Amygdala (tissue), 56 donors: ENCODE data around the gene PIP5K1C.
"Not testable (repeated sequence)": the region's sequence is repeated elsewhere in the genome, so short reads cannot be mapped to it uniquely, and the experiment has no call there.

ENCODE experiments used
- DNase-seq, 56 donors: peaks; one replicate each; lab custom pipeline; 2025; lab: John Stamatoyannopoulos, UW

Gene PIP5K1C

DNA sequence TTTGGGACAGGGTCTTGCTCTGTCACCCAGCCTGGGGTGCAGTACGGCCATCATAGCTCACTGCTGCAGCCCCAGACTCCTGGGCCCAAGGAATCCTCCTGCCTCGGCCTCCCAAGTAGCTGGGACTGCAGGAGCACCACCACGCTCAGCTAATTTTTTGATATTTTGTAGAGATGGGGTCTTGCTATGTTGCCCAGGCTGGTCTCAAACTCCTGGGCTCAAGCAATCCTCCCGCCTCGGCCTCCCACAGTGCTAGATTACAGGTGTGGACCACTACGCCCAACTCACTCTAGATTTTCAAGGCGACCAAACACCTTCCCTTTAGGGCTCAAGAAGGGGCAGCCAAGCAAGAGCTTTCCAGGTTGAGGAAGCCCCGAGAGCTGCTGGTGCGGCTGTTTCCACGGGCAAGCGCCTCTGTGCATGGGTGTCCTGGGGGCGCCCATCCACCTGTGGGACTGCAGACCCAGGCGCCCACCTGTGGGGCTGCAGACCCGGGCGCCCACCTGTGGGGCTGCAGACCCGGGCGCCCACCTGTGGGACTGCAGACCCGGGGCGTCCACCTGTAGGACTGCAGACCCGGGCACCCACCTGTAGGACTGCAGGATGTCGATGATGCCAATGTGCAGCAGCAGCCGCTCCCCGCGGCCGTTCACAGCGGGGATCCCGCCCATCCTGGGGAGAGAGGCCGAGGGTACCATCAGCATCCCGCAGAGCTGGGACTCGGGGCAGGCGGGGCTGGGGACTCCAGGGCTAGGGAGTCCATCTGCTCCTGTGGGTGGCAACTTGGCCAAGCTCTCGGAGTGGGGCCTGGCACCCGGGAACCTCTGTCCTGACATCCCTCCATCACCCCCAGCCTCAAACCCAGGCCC lies 52.0 kb downstream of the PIP5K1C start:
- no peak for DNase-seq

DNA sequence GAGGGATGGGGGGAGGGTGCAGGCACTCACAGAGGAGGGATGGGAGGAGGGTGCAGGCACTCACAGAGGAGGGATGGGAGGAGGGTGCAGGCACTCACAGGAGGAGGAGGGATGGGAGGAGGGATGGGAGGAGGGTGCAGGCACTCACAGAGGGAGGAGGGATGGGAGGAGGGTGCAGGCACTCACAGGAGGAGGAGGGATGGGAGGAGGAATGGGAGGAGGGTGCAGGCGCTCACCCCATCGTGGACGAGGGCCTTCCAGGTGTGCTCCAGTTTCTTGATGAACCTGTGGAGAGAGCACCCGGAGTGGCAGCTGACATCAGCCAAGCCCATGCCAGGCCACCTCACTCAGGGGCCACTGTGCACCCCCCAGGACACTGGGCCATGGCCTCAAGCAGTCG lies 53.2 kb downstream of the PIP5K1C start:
- DNase-seq = not testable (repeated sequence)

DNA sequence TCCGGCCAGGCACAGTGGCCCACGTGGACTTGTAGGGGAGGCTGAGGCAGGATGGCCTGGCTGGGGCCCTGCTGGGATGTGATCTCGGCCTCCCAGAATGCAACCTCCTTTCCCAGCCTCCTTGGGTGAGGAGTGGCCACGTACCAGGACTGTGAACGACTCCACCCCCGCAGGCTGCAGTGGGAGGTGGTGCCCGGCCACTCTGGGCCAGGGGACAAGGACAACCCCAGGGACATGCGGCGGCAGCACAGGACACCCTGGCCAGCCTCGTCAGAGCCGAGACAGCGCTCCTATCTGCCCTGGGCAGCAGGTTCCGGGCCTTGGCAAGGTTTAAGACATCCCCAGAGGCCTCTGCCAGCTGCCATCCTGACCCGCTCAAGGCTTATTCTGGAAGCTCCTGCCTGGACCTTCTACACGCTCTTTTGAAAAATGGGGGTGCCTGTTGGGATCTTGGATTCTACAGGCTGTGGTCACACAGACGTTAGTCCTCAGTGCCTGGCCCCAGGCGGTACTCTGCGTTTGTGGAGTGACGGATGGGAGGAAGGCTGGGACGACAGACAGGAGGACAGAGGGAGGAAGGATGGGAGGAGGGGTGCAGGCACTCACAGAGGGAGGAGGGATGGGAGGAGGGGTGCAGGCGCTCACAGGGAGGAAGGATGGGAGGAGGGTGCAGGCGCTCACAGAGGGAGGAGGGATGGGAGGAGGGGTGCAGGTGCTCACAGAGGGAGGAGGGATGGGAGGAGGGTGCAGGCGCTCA lies 53.8 kb downstream of the PIP5K1C start:
- no peak for DNase-seq

DNA sequence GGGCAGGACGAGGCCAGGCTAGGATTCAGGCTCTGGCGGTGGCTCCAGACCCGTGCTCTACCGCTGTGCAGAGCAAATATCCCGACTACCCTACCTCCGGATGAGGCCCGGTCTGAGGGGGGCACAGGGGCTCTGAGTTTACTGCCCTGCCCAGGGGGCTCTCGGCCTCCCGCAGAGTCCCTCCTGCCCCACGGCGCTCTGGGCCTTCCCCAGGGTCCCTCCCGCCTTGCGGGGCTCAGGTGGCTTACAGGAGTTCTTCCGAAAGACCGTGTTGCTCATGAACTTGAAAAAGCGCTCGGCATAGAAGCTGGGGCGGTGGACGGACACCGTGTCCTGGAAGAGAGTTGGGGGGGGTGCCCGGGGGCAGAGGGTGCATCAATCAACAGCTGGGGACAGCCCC lies 54.5 kb downstream of the PIP5K1C start:
- DNase-seq = no peak

DNA sequence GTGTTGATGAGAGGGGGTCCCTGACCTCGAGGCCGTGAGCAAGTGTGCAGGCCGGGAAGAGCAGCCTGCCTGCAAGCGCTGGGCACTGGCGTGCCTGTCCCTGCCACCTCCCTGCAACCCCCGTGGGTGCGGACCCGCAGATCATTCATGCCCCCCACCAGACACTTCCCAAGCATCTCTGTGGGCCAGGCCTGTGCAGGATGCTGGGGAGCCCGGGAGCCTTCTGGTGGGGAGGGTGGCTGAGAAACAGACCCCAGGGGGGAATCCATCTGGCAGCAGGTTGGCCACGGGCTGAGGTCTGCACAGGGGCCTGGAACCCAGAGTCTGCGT lies 55.2 kb downstream of the PIP5K1C start:
- peak in 1 of 56 donors; percentile 62 for DNase-seq

DNA sequence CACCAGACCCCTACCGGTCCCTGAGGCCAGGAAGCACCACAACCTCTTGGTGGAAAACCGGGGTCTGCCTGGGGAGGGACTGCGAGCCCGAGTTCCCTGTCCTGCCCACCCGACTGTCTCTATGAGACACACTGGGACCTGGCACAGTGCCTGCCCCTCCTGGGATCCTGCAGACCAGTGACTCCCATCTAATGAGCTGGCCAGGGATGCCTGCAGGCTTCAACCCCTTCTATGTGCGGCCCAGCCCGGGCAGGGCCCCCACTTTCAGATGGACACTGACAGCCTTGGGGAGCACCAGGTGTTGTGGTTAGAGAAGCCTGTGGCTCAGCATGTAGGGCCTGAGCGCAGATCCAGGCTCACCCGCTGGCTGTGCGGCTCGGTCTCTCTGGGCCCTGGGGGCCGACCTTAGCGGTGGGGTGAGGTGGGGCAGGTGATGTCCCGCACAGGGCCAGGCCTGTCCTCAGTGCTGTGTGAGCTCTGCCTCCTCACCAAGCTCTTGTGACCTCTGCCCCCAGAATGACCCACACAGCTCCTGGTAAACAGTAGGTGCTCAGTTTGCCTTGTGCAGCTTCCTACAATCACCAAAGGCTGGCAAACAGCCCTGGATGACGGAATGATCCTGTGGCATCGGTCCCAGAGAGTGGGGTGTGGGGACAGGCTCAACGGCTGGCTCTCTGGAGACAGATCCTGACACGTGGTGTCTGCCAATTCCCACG lies 55.8 kb downstream of the PIP5K1C start:
- DNase-seq = peak; percentile 37 to 98 (median 88)

DNA sequence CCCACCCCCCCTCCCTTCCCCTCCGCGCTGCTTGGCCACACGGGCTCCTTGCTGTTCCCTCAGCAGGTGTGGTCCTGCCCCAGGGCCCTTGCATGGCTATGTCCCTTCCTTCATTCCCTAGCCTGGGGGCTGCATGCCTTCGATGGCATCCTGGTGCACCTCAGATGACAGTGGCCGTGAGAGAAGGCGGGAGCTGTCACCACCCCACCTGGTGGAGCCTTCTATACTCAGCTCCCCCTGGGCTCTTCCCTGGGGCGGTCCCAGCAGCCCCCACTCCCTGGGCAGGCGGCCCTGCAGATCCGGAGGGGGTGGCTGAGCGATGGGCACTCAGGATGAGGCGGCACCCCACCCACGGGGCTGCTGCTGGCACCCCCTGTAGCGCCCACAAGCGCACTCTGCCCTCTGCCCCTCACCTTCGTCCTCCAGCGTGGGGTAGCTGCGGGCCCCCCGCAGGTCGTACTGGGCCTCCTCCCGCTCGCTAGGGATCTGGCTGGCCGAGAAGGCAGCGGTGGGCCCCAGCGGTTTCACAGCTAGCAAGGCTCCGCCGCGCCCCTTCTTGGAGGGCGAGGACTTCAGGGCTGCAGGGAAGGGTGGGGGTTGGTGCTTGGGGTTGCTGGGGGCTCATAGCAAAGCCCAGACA lies 56.5 kb downstream of the PIP5K1C start:
- no peak for DNase-seq

DNA sequence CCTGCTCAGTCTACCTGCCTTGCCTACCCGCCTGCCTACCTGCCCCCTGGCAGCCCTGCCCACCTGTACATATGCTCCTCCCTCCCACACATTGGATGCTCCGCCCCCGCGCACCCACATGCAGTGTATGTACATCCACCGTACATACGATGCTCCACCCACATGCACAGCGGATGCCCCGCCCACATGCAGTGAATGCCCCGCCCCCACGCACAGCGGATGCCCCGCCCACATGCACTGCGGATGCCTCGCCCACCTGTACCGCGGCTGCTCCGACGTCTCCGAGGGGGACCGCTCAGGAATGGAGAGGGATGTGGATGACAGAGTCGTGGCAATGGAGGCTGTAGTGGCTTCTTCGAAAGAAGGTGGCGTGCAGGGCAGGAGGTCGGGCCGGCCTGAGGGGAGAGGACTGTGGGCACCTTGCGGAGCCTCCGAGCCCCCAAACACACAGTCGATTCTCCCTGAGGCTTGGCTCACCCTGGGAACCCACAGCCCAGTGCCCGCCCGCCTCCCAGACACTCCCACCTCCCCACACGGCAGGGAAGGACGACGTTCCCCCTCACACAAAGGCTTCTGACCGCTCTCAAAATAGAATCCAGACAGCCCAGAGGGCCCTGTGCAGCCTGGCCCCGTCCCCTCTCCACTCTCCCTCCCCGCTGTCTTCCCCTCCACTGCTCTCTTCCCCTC lies 57.1 kb downstream of the PIP5K1C start:
- peak in 6 of 56 donors; percentile 15 to 66 (median 24) for DNase-seq

DNA sequence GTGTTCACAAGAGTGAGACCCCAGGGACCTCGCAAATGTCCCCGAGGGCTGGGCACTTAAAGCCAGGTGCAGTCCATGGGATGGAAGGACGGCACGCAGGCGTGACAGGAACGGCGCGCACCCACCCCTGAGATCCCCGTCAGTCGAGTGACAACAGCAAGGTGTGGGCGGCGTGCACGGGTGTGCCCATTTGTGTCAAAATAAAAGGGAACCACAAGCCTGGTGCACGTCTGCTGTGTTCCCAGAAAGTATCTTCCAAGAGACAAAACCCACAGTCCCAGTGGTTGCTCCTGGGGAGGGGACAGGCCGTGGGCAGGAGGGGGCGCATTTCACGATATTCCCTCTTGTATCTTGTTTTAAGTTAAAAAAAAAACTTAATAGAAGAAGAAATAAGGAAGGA lies 58.0 kb downstream of the PIP5K1C start:
- DNase-seq = peak in 10 of 56 donors; percentile 2 to 41 (median 17)

DNA sequence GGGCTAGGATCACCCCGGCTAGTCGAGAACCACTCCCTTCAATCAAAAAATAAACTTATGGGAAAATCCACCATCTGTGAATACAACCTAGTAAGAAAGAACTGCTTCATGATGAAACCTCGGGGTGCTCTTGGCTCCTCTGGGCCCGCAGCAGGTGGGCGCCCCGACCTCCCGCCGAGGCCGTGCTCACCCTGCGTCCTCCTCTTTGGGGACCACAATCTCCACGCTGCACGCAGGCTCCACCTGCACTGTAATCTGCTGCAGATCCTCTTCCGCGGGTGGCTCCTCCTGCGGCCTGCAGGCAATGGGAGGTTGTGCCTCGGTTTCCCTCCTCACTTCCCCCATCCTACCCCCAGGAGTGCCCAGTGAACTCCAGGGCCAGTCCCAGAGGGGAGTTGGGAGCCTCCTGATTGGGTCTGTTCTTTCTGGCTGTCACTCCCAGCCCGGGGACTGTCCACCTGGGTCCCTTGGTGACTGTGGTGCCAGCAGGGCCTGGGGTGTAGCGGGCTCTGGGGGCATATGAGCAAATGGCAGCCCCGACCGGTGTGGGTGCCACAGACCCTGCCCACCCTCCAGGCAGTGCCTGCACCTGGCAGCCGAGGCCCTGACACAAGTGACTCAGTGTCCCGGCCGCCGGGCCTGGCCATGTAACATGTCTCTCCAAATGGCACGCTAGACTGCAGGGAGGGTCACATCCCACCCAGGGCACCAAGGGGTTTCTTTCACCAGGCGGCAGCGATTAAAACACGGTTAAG lies 58.6 kb downstream of the PIP5K1C start:
- no peak for DNase-seq

DNA sequence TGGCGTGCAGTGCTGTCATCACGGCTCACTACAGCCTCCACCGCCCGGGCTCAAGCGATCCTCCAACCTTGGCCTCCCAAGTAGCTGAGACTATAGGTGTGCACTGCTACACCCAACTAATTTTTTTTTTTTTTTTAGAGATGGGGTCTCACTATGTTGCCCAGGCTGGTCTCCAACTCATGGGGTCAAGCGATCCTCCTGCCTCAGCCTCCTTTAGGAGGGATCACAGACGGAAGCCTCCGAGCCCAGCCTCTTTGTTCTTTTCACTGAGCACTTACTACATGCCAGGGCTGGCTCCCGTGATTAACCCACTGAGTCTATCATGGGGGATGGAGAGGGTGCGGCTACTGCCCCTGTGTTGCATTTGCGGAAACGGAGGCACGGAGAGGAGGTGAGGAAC lies 60.8 kb downstream of the PIP5K1C start:
- no peak for DNase-seq

DNA sequence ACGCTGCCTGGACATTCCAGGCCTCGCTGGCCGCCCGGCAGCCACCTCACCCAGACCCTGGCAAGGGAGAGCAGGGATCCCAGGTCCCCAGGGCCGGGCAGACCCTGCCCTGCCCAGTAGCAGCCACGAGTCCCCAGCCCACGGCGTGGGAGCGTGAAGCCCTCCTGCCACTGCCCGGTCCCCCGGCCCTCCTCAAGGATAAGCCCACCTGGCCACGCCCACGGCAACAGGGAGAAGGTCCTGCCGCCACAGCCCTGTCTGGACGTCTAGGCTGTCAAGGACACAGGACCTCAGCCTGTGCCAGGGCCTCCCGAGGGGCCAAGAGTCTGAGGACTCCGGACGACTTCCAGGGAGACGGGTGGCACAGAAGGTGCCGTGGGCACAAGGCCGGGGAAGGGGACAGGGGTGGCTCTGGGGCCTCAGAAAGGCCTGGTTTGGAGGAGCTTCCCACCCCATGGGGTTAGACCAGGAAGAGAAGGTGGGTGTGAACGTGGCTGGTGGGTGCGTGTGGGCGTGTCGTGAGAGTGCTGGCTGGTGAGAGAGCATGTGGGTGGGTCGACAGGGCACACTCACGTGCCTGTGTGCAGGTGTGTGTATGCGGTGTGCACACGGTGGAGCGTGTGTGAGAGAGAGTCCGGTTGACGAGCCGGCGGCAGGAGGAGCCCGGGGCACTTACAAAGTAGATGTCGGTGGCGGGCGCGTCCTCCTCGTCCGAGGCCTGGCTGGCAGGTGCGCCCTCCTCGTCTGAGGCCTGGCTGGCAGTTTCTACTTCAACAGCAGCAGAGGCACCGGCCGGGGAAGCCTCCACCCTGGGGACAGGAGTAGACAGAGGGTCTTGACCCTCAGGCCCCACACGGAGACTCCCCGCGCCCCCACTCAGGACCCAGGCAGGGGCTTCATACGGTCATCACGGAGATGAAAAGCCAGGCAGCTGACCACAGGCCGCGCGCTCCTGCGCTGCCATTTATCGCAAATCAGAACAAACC lies 61.8 kb downstream of the PIP5K1C start:
- DNase-seq = no peak

DNA sequence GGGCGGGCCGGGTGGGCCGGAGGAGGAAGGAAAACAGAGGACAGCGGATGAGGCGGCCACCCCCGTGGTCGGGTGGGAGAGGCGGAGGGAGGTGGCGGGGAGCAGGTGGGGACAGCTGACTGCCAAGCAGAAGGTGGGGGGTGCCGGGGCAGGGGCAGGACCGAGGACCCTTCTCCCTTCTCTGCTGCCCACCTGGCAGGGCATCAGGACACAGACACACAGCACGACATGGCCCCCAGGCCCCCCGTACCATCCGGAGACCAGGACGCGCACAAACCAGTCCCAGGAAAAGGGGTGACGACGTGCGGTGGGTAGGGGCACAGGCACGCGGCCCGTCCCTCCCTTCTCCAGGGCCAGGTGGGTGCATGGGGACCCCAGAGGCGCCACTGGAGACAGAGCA lies 62.6 kb downstream of the PIP5K1C start:
- DNase-seq = no peak

DNA sequence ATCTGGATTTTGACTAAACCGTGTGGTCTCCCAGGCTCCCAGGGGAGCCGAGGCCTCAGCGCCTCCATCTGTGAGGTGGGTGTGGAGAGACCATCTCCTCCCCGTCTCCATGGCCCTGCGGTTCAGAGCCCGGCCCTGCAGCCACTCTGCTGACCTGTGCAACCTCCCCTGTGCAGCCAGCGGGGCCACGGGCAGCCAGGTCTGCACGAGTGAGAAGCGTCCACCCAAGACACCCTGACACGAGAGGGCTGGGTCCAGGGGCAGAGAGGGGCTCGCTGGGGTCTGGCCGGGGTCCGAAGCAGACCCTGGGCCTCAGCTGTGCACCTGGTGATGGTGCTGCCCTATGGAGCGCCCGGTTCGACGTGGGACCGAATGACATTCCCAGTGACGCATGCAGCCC lies 63.3 kb downstream of the PIP5K1C start:
- DNase-seq = no peak

DNA sequence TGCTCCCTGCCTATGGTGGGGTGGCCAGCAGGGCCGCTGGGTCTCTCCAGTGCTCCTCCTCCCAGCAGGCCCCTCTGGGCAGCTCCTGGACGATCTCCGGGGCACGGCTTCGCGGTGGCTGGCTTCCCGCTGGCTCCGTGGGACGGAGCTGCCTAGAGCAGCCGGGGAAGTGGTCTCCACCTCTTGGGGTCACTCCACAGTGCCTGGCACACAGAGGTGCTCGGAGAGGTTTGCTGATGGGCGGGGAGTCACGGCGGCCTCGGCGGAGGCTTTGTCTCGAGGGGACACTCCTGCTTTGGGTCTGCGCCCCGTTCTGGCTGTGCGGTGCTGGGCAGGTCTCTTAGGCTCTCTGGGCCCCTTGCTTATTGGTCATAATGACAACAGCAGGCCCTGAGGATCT lies 63.8 kb downstream of the PIP5K1C start:
- DNase-seq = no peak

DNA sequence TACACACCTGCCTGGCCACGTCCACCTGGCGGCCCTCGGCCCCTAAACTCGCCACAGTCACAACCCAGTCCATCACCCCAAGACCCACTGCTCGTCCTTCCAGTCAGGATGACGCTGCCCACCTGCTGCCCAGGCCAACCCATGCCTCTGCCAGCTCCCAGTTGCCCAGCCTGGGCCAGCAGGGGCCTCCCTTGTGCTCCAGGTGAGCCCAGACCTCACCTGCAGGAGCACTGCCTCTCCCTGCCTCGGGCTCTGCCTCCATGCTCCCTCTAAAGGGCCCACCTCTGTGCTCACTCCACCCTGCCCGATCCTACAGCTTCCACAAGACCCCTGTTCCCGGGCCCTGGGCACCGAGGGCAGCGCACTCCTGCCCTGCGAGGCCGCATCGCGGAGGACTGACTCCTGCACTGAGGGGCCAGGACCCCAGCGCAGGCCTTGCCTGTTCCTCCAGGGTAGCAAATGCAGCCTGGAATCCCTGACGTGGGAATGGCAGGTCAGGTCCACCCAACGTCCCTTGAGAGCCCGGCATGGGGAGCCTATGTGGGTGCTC lies 65.7 kb downstream of the PIP5K1C start:
- no peak for DNase-seq

DNA sequence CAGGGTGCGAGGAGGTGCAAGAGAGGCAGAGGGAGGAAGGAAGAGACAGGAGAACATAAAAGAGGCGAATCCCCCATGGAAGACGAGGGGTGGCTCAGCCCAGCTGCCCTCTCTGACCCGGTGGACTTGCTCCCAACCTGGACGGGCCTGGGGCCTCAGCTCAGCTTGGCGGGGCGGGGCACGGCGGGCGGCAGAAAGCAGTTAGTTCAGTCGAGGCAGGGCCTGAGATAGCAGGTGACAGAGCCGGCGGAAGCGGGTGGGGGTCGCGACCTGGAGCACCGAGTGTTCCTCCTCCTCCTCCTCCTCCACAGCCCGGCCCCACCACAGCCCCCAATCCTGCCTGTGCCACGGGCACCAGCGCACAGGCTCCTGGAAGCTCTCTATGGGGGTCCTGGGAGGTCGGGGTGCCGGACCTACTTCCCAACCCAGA lies 66.7 kb downstream of the PIP5K1C start:
- no peak for DNase-seq
